Measurements from ENCODE around the gene OTX2.

The OTX2 gene

GRCh38 chr14:56807386-56808109 lies 2.7 kb downstream of the OTX2 start:
- no peaks in the 10 kb centered on the region for H3K36me3 Mint-ChIP-seq (ENCODE audit: low read depth)
- H3K9me3 Mint-ChIP-seq, result peaks cover 5% of the 10 kb centered on the region

DNA sequence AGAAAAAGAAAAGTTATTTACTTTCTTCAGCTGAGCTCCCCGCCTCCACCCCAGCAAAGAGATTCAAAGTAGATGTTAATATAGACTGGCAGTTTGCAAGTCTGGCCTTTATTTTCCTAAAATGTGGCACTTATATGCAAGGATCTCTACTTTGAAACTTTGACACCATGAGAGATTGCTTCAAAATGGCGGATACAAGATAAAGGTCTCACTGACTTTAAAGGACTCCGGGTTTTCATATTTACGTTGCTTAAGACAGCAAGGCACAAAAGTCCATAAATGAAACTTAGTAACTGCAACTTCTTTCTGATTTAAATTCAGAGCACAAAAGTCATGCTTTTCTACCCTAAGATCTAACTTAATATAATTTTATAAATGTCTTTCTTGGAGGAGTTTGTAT lies 3.5 kb downstream of the OTX2 start:
- no peak overlapping the region for H3K27ac Mint-ChIP-seq
- H3K36me3 Mint-ChIP-seq (ENCODE audit: low read depth), result no peaks in the 10 kb centered on the region
- peaks cover 5% of the 10 kb centered on the region for H3K9me3 Mint-ChIP-seq
- H3K27me3 Mint-ChIP-seq (ENCODE audit: low read depth), result peaks cover 100% of the 10 kb centered on the region
- peaks cover 21% of the 10 kb centered on the region for H3K4me1 Mint-ChIP-seq
- H3K4me3 Mint-ChIP-seq, result no peak overlapping the region
- TF ChIP-seq, protein P1, sequence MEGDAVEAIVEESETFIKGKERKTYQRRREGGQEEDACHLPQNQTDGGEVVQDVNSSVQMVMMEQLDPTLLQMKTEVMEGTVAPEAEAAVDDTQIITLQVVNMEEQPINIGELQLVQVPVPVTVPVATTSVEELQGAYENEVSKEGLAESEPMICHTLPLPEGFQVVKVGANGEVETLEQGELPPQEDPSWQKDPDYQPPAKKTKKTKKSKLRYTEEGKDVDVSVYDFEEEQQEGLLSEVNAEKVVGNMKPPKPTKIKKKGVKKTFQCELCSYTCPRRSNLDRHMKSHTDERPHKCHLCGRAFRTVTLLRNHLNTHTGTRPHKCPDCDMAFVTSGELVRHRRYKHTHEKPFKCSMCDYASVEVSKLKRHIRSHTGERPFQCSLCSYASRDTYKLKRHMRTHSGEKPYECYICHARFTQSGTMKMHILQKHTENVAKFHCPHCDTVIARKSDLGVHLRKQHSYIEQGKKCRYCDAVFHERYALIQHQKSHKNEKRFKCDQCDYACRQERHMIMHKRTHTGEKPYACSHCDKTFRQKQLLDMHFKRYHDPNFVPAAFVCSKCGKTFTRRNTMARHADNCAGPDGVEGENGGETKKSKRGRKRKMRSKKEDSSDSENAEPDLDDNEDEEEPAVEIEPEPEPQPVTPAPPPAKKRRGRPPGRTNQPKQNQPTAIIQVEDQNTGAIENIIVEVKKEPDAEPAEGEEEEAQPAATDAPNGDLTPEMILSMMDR (IDR thresholded peaks at IDR 0.05; ENCODE audit: unreplicated experiment in 3 of 3), result no peak

More at GRCh38 chr14:56807386-56808109, 2.7 kb downstream of the OTX2 start:
- H3K27me3 Mint-ChIP-seq (ENCODE audit: low read depth), result peaks cover 100% of the 10 kb centered on the region
- H3K27ac Mint-ChIP-seq, result no peak overlapping the region
- peak overlapping the region in 1 of 3 experiments; percentile 44 for H3K4me3 Mint-ChIP-seq
- TF ChIP-seq, protein P1 (IDR thresholded peaks at IDR 0.05; ENCODE audit: unreplicated experiment in 3 of 3), result no peak
- H3K4me1 Mint-ChIP-seq, result peaks cover 21% of the 10 kb centered on the region

DNA sequence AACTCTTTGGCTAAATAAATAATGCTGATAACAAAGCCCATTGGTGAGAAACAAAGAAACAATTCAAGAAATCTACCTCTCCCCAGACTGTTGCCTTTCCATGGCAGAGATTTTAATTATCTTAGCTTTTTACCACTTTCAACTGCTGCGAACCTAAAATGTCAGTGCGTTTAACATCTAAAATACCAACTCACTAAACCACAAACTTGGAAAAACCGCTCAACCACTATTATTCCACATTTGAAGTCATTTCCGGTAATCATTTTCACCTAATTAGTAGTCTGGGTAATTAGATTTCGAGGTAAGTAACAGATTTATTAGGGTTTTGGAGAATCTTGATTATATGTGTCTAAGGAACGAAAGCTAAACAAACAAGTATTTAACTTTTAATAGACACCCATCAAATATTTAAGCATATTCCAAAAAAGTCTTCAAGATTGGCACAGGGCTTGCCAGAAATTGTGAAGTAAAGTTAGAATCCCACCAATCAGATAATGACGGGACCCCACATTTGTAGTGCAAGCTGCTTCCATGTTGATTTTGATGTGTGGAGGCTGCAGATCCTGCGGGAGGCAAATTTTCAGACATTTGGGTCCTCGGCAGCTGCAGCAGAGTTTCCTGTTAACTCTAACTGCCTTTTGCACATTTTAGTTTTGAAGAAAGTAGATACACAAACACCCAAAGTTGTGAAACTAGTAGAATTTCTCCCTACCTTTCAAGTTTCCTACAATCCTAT lies 4.1 kb downstream of the OTX2 start:
- TF ChIP-seq, protein P1 (IDR thresholded peaks at IDR 0.05; ENCODE audit: unreplicated experiment in 3 of 3), result no peak
- Mint-ChIP-seq H3K27me3 (ENCODE audit: low read depth) (peaks cover 100% of the 10 kb centered on the region), H3K27ac (no peak overlapping the region), H3K4me3 (no peak overlapping the region), H3K36me3 (ENCODE audit: low read depth) (no peaks in the 10 kb centered on the region), H3K4me1 (peaks cover 21% of the 10 kb centered on the region), H3K9me3 (peaks cover 8% of the 10 kb centered on the region)

DNA sequence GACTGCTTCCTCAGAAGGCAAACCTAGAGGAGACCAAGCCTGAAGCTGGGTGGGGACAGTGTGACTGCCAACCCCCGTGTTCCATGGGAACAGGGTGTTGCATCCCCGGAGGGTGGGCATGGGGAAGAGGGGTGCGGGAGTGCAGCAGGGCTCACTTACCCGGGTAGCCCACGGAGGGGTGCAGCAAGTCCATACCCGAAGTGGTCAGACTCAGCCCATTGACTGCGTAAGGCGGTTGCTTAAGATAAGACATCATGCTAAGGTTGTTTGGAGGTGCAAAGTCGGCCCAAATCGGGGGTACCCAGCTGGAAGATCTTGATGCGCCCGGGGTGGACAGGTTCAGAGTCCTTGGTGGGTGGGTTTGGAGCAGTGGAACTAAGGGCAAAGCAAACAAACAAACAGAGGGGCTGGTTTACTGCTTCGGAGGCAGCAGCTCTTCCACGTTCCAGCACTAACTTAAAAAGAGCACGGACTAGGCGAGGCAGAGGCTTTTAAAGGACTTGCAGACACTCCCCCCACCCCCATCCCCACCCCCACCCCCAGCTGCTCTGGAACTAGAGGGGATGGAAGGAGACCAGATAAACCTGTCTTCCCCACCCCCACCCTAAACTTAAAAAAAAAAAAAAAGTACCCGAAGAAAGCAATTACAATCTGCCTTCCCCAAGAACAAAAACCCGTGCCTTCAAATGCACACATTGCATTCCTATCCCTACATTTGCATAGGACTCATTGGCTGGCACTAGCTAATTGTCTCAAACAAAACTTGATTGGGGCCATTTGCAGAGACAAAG lies 4.9 kb downstream of the OTX2 start:
- H3K9me3 Mint-ChIP-seq, result peaks cover 11% of the 10 kb centered on the region
- TF ChIP-seq, protein P1 (IDR thresholded peaks at IDR 0.05; ENCODE audit: unreplicated experiment in 3 of 3), result no peak
- H3K27me3 Mint-ChIP-seq (ENCODE audit: low read depth), result peaks cover 100% of the 10 kb centered on the region
- no peaks in the 10 kb centered on the region for H3K36me3 Mint-ChIP-seq (ENCODE audit: low read depth)
- H3K4me3 Mint-ChIP-seq, result no peak overlapping the region
- H3K27ac Mint-ChIP-seq, result no peak overlapping the region
- H3K4me1 Mint-ChIP-seq, result peaks cover 21% of the 10 kb centered on the region

DNA sequence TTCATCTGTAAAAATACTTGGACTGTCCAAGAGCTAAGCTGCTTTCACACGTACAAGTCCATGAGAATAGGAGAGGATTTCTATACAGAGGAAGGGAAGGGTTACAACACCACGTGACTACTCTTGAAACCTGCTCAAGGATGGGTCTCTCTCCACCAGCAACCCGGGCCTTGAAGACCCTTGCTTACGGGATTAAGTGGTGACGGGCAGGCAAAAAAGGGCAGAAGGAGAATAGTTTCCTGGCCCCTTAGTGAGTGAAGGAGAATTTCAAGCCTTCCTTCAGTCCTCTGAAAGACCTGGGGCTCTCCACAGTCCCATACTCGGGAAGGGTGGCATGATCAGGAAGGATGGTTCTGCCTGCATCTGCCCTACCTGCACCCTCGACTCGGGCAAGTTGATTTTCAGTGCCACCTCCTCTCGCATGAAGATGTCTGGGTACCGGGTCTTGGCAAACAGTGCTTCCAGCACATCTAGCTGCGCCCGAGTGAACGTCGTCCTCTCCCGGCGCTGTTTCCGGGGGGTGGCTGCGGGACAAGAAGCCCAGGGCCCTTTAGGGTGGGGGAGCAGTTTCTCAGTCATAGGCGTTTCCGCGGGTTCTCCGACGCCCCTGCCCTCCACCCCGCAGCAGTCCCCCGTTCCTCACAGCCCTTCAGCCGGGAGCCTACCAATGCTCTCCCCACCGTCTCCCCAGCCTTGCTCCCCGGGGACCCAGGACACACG lies 6.3 kb downstream of the OTX2 start:
- Mint-ChIP-seq H3K36me3 (ENCODE audit: low read depth) (no peaks in the 10 kb centered on the region), H3K9me3 (peaks cover 11% of the 10 kb centered on the region), H3K27me3 (ENCODE audit: low read depth) (peaks cover 100% of the 10 kb centered on the region), H3K27ac (no peak overlapping the region), H3K4me3 (no peak overlapping the region), H3K4me1 (peaks cover 11% of the 10 kb centered on the region)
- TF ChIP-seq, protein P1 (IDR thresholded peaks at IDR 0.05; ENCODE audit: unreplicated experiment in 3 of 3), result no peak
